ENCODE results near the gene ZBTB22.

DNA sequence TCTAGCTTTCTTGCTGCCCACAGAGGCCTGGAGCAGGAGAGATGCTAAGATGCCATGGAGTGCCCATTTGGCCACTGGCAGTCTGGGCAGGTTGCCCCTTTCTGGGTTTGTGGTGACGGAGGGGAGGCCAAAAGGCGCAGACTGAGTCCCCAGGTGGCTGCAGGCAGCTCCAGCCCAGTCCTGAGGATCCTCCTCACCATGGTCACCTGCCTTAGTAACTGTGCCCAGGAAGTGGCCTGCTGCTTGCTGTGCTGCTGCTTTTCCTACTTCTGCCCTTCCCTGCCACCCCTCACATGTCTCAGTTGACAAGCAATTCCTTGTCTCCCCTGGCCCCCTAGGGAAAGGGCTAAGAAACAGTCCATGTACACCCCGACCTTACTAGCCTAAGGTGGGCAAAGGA, 38.8 kb upstream of the ZBTB22 start:
- TF ChIP-seq, protein P1, sequence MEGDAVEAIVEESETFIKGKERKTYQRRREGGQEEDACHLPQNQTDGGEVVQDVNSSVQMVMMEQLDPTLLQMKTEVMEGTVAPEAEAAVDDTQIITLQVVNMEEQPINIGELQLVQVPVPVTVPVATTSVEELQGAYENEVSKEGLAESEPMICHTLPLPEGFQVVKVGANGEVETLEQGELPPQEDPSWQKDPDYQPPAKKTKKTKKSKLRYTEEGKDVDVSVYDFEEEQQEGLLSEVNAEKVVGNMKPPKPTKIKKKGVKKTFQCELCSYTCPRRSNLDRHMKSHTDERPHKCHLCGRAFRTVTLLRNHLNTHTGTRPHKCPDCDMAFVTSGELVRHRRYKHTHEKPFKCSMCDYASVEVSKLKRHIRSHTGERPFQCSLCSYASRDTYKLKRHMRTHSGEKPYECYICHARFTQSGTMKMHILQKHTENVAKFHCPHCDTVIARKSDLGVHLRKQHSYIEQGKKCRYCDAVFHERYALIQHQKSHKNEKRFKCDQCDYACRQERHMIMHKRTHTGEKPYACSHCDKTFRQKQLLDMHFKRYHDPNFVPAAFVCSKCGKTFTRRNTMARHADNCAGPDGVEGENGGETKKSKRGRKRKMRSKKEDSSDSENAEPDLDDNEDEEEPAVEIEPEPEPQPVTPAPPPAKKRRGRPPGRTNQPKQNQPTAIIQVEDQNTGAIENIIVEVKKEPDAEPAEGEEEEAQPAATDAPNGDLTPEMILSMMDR (IDR thresholded peaks at IDR 0.05) = no peak
- no peak for TF ChIP-seq POLR2A (IDR thresholded peaks at IDR 0.05)
